ENCODE results near the gene C19orf25.
A peak's percentile ranks its signal among the peaks of the same experiment; 100 is the strongest.
"Not testable (repeated sequence)": the region's sequence is repeated elsewhere in the genome, so short reads cannot be mapped to it uniquely, and the experiment has no call there.

Gene C19orf25
- 6.6 to 34.7 (median 18.7) reads per million in 18 experiments for total RNA-seq

DNA sequence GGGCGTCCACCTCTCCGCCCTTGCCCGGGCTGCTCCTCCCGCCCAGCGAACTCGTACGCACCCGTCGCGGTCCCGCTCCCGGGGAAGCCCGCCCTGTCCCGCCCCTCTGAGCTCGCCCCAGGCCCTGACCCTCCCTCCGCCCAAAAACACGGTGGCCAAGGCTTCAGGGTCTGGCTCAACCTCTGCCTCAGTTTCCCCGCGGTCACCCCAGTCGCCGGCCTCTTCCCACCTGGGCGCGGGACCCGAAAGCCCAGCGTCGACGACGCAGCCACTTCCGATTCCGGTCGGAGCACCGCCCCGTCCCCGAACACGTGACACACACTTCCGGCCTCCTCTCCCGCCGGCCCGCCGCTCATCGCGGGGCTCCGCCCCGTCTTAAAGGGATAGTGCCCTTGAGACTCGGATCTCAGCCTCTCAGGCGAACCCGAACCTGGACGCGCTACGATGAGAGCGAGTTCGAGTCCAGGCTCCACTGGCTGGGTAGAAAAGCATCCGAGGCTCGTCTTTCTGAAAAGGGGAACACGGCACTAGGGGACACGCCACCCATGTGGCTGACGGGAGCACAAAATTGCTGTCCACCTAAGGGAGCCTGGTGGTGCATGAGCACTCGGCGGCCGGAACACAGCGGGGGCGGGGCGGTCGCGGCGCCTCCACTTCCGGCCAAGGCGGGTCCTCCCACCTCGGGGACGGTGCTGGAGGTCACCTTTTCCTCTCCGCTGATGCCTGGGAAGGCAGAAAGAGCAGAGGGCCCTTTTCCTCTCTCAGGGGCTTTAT, at the start of gene C19orf25:
Gene C19orf25 (minus strand): TSS at position 282 of the 774 bp plus-strand sequence. CDS start 312 bp downstream, outside the sequence.
- peak; percentile 97 for DNase-seq

DNA sequence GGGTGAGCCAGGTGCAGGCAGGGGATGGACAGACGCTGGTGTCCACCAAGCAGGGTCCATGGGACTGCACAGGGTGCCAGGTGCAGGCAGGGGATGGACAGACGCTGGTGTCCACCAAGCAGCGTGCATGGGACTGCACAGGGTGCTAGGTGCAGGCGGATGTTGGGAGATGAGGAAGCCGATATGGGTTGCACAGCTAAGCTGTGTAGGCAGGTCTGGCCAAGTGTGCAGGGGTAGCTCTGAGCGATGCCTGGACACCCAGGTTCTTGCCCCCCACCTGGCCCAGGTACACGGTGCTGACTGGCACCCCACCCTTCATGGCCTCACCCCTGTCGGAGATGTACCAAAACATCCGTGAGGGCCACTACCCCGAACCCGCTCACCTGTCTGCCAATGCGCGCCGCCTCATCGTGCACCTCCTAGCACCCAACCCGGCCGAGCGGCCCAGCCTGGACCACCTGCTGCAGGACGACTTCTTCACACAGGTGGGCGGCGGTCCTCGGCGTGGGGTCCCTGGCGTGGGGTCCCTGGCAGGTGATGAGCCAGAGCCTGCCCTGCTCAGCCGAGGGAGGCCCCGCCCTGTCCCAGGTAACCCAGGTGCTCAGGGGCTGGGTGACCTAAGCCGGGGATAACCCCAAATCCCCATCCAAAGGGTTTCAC, 48.8 kb upstream of the C19orf25 start:
- DNase-seq, result no peak

DNA sequence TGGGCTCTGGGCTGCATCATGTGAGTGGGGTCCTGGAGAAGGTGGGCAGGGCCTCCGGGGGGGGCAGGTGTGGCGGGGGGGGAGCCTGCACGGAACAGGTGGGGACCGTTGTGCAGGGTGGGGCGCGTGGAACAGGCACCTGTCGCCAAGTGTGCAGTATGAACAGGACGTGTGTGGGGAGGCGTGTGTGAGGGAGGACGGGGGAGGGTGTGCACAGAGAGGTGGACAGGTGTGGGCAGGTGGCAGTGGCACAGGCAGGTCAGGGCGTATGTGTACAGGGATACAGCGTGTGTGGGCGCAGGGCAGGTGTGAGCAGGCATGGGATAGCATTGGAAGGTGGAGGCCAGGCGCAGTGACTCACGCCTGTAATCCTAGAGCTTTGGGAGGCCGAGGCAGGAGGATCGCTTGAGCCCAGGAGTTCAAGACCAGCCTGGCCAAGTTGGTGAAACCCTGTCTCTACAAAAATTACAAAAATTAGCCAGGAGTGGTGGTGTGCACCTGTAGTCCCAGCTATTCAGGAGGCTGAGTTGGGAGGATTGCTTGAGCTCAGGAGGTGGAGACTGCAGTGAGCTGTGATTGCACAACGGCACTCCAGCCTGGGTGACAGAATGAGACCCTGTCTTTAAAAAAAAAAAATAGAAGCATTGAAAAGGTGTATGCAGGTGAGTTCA, 48.1 kb upstream of the C19orf25 start:
- no peak for DNase-seq

GRCh38 chr19:1526066-1526778, 47.2 kb upstream of the C19orf25 start:
- no peak for DNase-seq

GRCh38 chr19:1525343-1525742, 46.3 kb upstream of the C19orf25 start:
- no peak for DNase-seq

GRCh38 chr19:1524972-1525325, 45.9 kb upstream of the C19orf25 start:
- DNase-seq, result no peak

- no peak for DNase-seq
Observed at GRCh38 chr19:1524287-1524971, 45.4 kb upstream of the C19orf25 start.

GRCh38 chr19:1523412-1524286, 44.6 kb upstream of the C19orf25 start, which contains the start of gene PLK5:
TSS of gene PLK5 (plus strand) at chr19:1524077. CDS start at chr19:1526997, 2,920 bp downstream.
- no peak for DNase-seq

GRCh38 chr19:1522838-1523237, 43.8 kb upstream of the C19orf25 start:
- DNase-seq, result no peak

- no peak for DNase-seq
Observed at GRCh38 chr19:1522061-1522460, 43.0 kb upstream of the C19orf25 start.

DNA sequence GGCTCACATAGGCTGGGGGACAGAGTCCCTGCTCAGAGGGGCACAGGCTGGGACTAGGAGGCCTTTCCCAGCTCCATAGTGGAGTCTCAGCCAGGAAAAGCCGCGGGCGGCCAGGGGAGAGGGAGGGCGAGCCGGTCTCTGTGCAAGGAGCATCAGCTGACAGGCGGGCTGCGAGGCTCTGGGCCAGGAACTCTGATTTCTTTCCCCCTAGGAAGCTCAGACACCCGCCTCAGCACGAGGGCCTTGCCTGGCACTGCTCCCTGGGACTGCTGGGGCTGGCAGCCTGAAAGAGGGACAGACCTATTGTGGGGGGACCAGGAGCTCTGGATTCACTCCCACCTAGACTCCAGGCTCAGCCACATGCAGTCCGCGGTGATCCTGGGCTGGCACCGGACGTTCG, 42.6 kb upstream of the C19orf25 start:
- no peak for DNase-seq

GRCh38 chr19:1520203-1520780, 41.3 kb upstream of the C19orf25 start:
- no peak for DNase-seq

GRCh38 chr19:1519802-1520201, 40.8 kb upstream of the C19orf25 start:
- DNase-seq, result not testable (repeated sequence)

GRCh38 chr19:1518471-1518870, 39.5 kb upstream of the C19orf25 start:
- no peak for DNase-seq

DNA sequence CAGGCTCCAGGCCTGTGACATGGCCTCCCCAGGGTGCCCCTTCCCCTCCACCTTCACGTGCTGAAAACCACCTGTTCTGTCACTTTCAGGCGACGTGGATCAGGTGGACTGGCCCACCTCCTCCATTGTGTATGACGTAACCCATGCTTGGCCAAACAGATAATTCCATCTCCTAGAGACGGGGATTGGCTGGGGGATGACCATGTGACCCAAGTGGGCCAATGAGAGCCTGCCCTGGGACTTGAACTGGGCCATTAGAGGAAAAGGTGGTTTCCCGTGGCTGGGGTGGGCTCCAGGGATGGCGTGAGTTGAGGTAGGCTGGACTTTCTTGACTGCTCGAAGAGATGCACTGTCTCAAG, 37.4 kb upstream of the C19orf25 start:
- no peak for DNase-seq

DNA sequence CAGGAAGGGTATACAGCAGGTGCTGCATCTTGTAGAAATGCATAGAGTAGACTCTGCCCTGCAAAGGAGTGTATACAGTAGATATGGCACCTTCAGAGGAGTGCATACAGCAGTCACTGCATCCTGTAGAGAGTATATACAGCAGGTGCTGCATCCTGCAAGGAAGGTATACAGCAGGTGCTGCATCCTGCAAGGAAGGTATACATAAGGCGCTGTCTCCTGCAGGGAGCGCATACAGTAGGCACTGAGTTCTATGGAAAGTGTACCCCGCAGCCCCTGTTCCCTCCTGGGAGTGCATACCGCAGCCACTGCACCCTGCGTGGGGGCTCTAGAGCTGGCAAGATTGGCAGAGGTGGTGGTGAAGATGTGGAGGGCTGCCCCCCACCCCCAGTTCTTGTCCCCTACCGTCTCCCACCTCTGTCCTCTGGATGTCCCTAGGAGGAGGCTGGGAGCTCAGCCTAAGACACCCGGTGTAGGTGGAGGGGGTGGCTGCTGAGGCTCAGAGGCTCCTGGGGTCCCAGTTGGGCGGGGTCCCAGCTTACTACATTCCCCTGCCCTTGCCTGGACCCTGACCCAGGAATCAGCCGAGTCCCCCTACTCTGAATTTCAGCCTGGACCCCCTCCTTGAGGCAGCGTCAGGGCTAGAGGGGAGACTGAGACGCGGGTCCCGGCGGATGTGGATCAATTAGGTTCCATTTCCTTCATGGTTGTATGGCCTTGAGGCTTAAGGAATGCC, 36.1 kb upstream of the C19orf25 start:
- DNase-seq, result no peak

DNA sequence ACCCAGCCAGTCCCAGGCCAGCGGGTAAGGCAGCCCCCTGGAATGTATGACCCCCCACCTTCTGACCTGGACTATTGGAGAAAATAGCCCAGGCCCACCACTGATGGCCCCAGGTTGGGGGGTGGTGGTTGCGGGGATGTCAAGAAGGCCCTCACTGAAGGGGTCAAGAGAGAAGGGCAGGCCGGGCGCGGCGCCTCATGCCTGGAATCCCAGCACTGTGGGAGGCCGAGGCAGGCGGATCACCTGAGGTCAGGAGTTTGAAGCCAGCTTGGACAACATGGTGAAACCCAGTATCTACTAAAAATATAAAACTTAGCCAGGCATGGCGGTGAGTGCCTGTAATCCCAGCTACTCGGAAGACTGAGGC, 35.3 kb upstream of the C19orf25 start:
- no peak for DNase-seq

- peak; percentile 54 to 68 for DNase-seq
Observed at GRCh38 chr19:1513499-1514294, 34.7 kb upstream of the C19orf25 start.
